HCT116 (cell line): ENCODE measurements around the gene CAMK2A. TPM values are rescaled to one million over a fixed set of nuclear protein-coding genes. Genes with fewer than 3 reads are reported as not detected.

Source experiments
- ATAC-seq: fragments of 200-7000 bp; cut with Tn5 transposase; 2 replicates; pipeline ENCODE4 v1.9.1; 2020; ENCODE audit warnings: mild to moderate bottlenecking, moderate library complexity
- BruUV-seq: library from RNA; stranded (reverse); fragments of 400-500 nt; replicated peaks from 2 replicates; lab custom pipeline; 2021; lab: Mats Ljungman, UMichigan
- CTCF ChIA-PET: fragments of 300-600 bp; sonication (Branson Sonifier 250); formaldehyde crosslinking; loops from one replicate; lab custom pipeline; 2021; ENCODE audit warnings: antibody characterized with exemption; lab: Charles Lee
- POLR2A ChIA-PET: fragments of 300-600, 350-600 bp; sonication (Branson Sonifier 250); formaldehyde crosslinking; loops from one replicate; lab custom pipeline; 2021; ENCODE audit warnings: antibody characterized with exemption; lab: Charles Lee
- RAD21 ChIA-PET, 2 experiments: fragments of 300-600 bp; sonication (Branson Sonifier 250); formaldehyde crosslinking; loops; one replicate each; lab custom pipeline; 2023; ENCODE audit warnings: low total read pairs in 2 of 2; ENCODE audit not compliant: uncharacterized antibody in 2 of 2, unreplicated experiment in 2 of 2, low non-redundant PET in 1 of 2; lab: Charles Lee
- DNase-seq: peaks from one replicate; pipeline ENCODE4 v3.0.0-alpha.2; 2010; ENCODE audit warnings: low read depth, low spot score
- H2AFZ ChIP-seq: fragments of 200-600 bp; shearing (Covaris generic), sonication (generic); 2 replicates; pipeline ENCODE4 v1.6.1; 2017; ENCODE audit warnings: low read depth, mixed run types, mixed read lengths, antibody characterized with exemption, low read length; ENCODE audit not compliant: poor library complexity, severe bottlenecking
- H3K27ac ChIP-seq: 2 replicates; pipeline ENCODE4 v1.5.1; 2012; ENCODE audit warnings: low read depth, low read length
- H3K27me3 ChIP-seq: fragments of 200-600 bp; sonication (generic); 2 replicates; pipeline ENCODE4 v1.6.1; 2016; ENCODE audit warnings: mixed run types, low read length, mixed read lengths; ENCODE audit not compliant: insufficient read depth
- H3K36me3 ChIP-seq, 2 experiments: fragments of 200-500 bp in 1 of 2; fragments of 200-600 bp in 1 of 2; sonication (Bioruptor generic) in 1 of 2; sonication (generic) in 1 of 2; 2 replicates each; pipeline versions ENCODE4 v1.5.1 to v1.6.1; 2014 to 2016; ENCODE audit warnings: low read length in 2 of 2, inconsistent platforms in 1 of 2, mixed read lengths in 1 of 2, mixed run types in 1 of 2; ENCODE audit not compliant: insufficient read depth in 2 of 2, control insufficient read depth in 1 of 2
- H3K4me1 ChIP-seq, 2 experiments: fragments of 200-600 bp in 1 of 2; sonication (generic) in 1 of 2; 2 replicates each; pipeline versions ENCODE4 v1.5.1 to v1.6.1; 2012 to 2017; ENCODE audit warnings: low read length in 2 of 2, inconsistent platforms in 1 of 2, mild to moderate bottlenecking in 1 of 2, mixed read lengths in 1 of 2, mixed run types in 1 of 2, moderate library complexity in 1 of 2; ENCODE audit not compliant: insufficient read depth in 2 of 2, control insufficient read depth in 1 of 2
- H3K4me2 ChIP-seq: fragments of 200-600 bp; sonication (generic); 2 replicates; pipeline ENCODE4 v1.6.1; 2017; ENCODE audit warnings: mixed run types, low read length, mixed read lengths
- H3K4me3 ChIP-seq, 2 experiments: fragments of 200-600 bp in 1 of 2; sonication (generic) in 1 of 2; replicated peaks in 1 of 2; 2 replicates each; pipeline ENCODE4 v1.5.1; 2011 to 2016; ENCODE audit warnings: low read length in 2 of 2, control low read depth in 1 of 2, low read depth in 1 of 2, mild to moderate bottlenecking in 1 of 2, mixed read lengths in 1 of 2, mixed run types in 1 of 2
- H3K79me2 ChIP-seq: fragments of 200-600 bp; sonication (generic); 2 replicates; pipeline ENCODE4 v1.6.1; 2017; ENCODE audit warnings: mild to moderate bottlenecking, mixed run types, low read length, moderate library complexity, mixed read lengths; ENCODE audit not compliant: insufficient read depth
- H3K9ac ChIP-seq: fragments of 200-600 bp; sonication (generic); 2 replicates; pipeline ENCODE4 v1.6.1; 2016; ENCODE audit warnings: low read length, mixed read lengths
- H3K9me2 ChIP-seq: fragments of 200-600 bp; sonication (generic), shearing (Covaris generic); 2 replicates; pipeline ENCODE4 v1.6.1; 2017; ENCODE audit warnings: mixed run types, mild to moderate bottlenecking, moderate library complexity; ENCODE audit not compliant: insufficient read depth
- H3K9me3 ChIP-seq, 2 experiments: fragments of 200-500 bp in 1 of 2; fragments of 200-600 bp in 1 of 2; sonication (Bioruptor generic) in 1 of 2; sonication (generic) in 1 of 2; 2 replicates each; pipeline ENCODE4 v1.6.1; 2014 to 2017; ENCODE audit warnings: low read length in 2 of 2, mixed read lengths in 2 of 2, inconsistent platforms in 1 of 2, low read depth in 1 of 2, mild to moderate bottlenecking in 1 of 2, mixed run types in 1 of 2, moderate library complexity in 1 of 2; ENCODE audit not compliant: control insufficient read depth in 1 of 2, insufficient read depth in 1 of 2
- H4K20me1 ChIP-seq: fragments of 200-600 bp; sonication (generic), shearing (Covaris generic); 2 replicates; pipeline ENCODE4 v1.6.1; 2017; ENCODE audit warnings: mixed run types, mild to moderate bottlenecking, moderate library complexity; ENCODE audit not compliant: insufficient read depth
- ATF3 ChIP-seq: IDR thresholded peaks from 2 replicates; pipeline ENCODE4 v1.6.1; 2012
- CTCF ChIP-seq, 3 experiments: fragments of 200-600 bp in 1 of 3; sonication (generic) in 1 of 3; IDR thresholded peaks in 2 of 3; conservative IDR thresholded peaks in 1 of 3; 2 replicates each; pipeline ENCODE4 v1.5.1; 2012 to 2017; ENCODE audit warnings: low read depth in 2 of 3, low read length in 2 of 3, antibody characterized with exemption in 1 of 3, borderline replicate concordance in 1 of 3, control low read depth in 1 of 3, mild to moderate bottlenecking in 1 of 3, mixed read lengths in 1 of 3, mixed run types in 1 of 3, moderate library complexity in 1 of 3; ENCODE audit not compliant: insufficient read depth in 1 of 3
- EGR1 ChIP-seq: IDR thresholded peaks from 2 replicates; pipeline ENCODE4 v1.6.1; 2012; ENCODE audit warnings: low read depth
- FOSL1 ChIP-seq: IDR thresholded peaks from 2 replicates; pipeline ENCODE4 v1.6.1; 2012; ENCODE audit warnings: low read depth
- JUND ChIP-seq: IDR thresholded peaks from 2 replicates; pipeline ENCODE4 v1.6.1; 2012
- MAX ChIP-seq: IDR thresholded peaks from 2 replicates; pipeline ENCODE4 v1.6.1; 2012
- POLR2A ChIP-seq: IDR thresholded peaks from 2 replicates; pipeline ENCODE4 v1.7.0; 2011; ENCODE audit warnings: borderline replicate concordance; ENCODE audit not compliant: insufficient read depth, insufficient read length; ENCODE audit errors: extremely low read depth
- POLR2AphosphoS5 ChIP-seq: IDR thresholded peaks from 2 replicates; pipeline ENCODE4 v1.6.1; 2011; ENCODE audit warnings: mild to moderate bottlenecking, low read depth, low read length, moderate library complexity
- RAD21 ChIP-seq: IDR thresholded peaks from 2 replicates; pipeline ENCODE4 v1.6.1; 2012; ENCODE audit warnings: low read depth, mild to moderate bottlenecking
- TCF7L2 ChIP-seq: IDR thresholded peaks from 2 replicates; pipeline ENCODE4 v1.7.0; 2011; ENCODE audit warnings: borderline replicate concordance, inconsistent platforms; ENCODE audit not compliant: insufficient read depth, insufficient read length; ENCODE audit errors: extremely low read depth
- YY1 ChIP-seq: IDR thresholded peaks from 2 replicates; pipeline ENCODE4 v1.6.1; 2011; ENCODE audit warnings: low read length, low read depth, moderate library complexity, mild to moderate bottlenecking; ENCODE audit not compliant: insufficient replicate concordance; ENCODE audit errors: extremely low read depth
- ZBTB33 ChIP-seq: IDR thresholded peaks from 2 replicates; pipeline ENCODE4 v1.6.1; 2011; ENCODE audit warnings: mild to moderate bottlenecking, low read length, moderate library complexity; ENCODE audit not compliant: insufficient replicate concordance; ENCODE audit errors: extremely low read depth
- intact Hi-C: fragments of 100-400 bp; cut with micrococcal nuclease; formaldehyde crosslinking; loops from 2 replicates; pipeline ENCODE4 v1.10.0; 2022
- total RNA-seq: library from RNA; stranded (reverse); gene quantifications from one replicate; pipeline ENCODE4 v1.2.1, GENCODE V29; 2021; ENCODE audit not compliant: unreplicated experiment

The CAMK2A gene
- total RNA-seq, 1 experiment from 2014 or later, result not detected

- no peaks in the 10 kb centered on the region for H3K4me1 ChIP-seq
- no TSS peak for BruUV-seq
- TF ChIP-seq TCF7L2 (no peak), ZBTB33 (no peak)
- DNase-seq, result no peak
- no peaks in the 10 kb centered on the region for H3K27me3 ChIP-seq
- no peak overlapping the region for H3K4me2 ChIP-seq
- H3K27ac ChIP-seq, result no peak overlapping the region
- no peak overlapping the region for H3K9ac ChIP-seq
- no peak overlapping the region for H3K4me3 ChIP-seq
- no peaks in the 10 kb centered on the region for H3K79me2 ChIP-seq
- POLR2A ChIA-PET, result no interaction called here
- H3K36me3 ChIP-seq, result no peaks in the 10 kb centered on the region
- no peak overlapping the region for H2AFZ ChIP-seq
- CTCF ChIA-PET, result no interaction called here
- H3K9me3 ChIP-seq, result no peaks in the 10 kb centered on the region
- no peaks in the 10 kb centered on the region for H3K9me2 ChIP-seq
- no peak for ATAC-seq
- RAD21 ChIA-PET, result no interaction called here
- intact Hi-C loops, result no loop called here
- H4K20me1 ChIP-seq, result no peaks in the 10 kb centered on the region
These were observed 50.9 kb downstream of the CAMK2A start for GRCh38 chr5:150238646-150239045.

- RAD21 ChIA-PET, result no interaction called here
- intact Hi-C loops, result no loop called here
- TF ChIP-seq POLR2AphosphoS5, result no peak
- no peak for TF ChIP-seq YY1
- TF ChIP-seq POLR2A, result no peak
- TF ChIP-seq RAD21, result no peak
- no peak for TF ChIP-seq ZBTB33
- TF ChIP-seq JUND, result no peak
- no peak for TF ChIP-seq CTCF (IDR thresholded peaks at IDR 0.05 in 2 of 3, conservative IDR thresholded peaks at IDR 0.05 in 1 of 3; ENCODE audit: borderline replicate concordance in 1 of 3, insufficient read depth in 1 of 3, low read depth in 2 of 3, low read length in 2 of 3)
- TF ChIP-seq EGR1, result no peak
- no peak for TF ChIP-seq MAX
- TF ChIP-seq ATF3, result no peak
- no peak for TF ChIP-seq FOSL1
These were observed 52.4 kb downstream of the CAMK2A start for GRCh38 chr5:150236981-150237754.

More at GRCh38 chr5:150236981-150237754, 52.4 kb downstream of the CAMK2A start:
- no peaks in the 10 kb centered on the region for H3K27me3 ChIP-seq
- no peaks in the 10 kb centered on the region for H3K4me1 ChIP-seq
- no peak overlapping the region for H2AFZ ChIP-seq
- no peaks in the 10 kb centered on the region for H4K20me1 ChIP-seq
- no peak overlapping the region for H3K27ac ChIP-seq
- H3K9ac ChIP-seq, result no peak overlapping the region
- no peak overlapping the region for H3K4me2 ChIP-seq
- no peak overlapping the region for H3K4me3 ChIP-seq
- no peaks in the 10 kb centered on the region for H3K79me2 ChIP-seq
- CTCF ChIA-PET, result no interaction called here
- no peak for DNase-seq
- no peaks in the 10 kb centered on the region for H3K36me3 ChIP-seq
- no peaks in the 10 kb centered on the region for H3K9me3 ChIP-seq
- H3K9me2 ChIP-seq, result no peaks in the 10 kb centered on the region
- no TSS peak for BruUV-seq
- ATAC-seq, result no peak
- POLR2A ChIA-PET, result no interaction called here
